RPMI8226 (cell line): ENCODE results near the gene NEU4.
"Not testable (repeated sequence)": the region's sequence is repeated elsewhere in the genome, so short reads cannot be mapped to it uniquely, and the experiment has no call there.

Experiments
- DNase-seq: peaks from one replicate; pipeline ENCODE4 v3.0.0-alpha.2; 2015

NEU4 gene

GRCh38 chr2:241814393-241814642 lies 5.3 kb downstream of the NEU4 start:
- DNase-seq, result no peak

- DNase-seq, result no peak
Measured at GRCh38 chr2:241814643-241815476, 5.9 kb downstream of the NEU4 start.

- DNase-seq, result no peak
Measured at GRCh38 chr2:241815477-241816430, 6.8 kb downstream of the NEU4 start.

- DNase-seq, result no peak
Measured at GRCh38 chr2:241816431-241817121, 7.6 kb downstream of the NEU4 start.

GRCh38 chr2:241817126-241817820 lies 8.3 kb downstream of the NEU4 start:
- no peak for DNase-seq

- DNase-seq, result not testable (repeated sequence)
Measured at GRCh38 chr2:241817821-241818215, 8.8 kb downstream of the NEU4 start.

- DNase-seq, result no peak
Measured at GRCh38 chr2:241818229-241818942, 9.4 kb downstream of the NEU4 start.

- DNase-seq, result no peak
Measured at GRCh38 chr2:241818943-241819270, 9.9 kb downstream of the NEU4 start.

- DNase-seq, result not testable (repeated sequence)
Measured at GRCh38 chr2:241819947-241820624, 11.1 kb downstream of the NEU4 start.

GRCh38 chr2:241820625-241821384 lies 11.8 kb downstream of the NEU4 start:
- no peak for DNase-seq

GRCh38 chr2:241821460-241822263 lies 12.7 kb downstream of the NEU4 start:
- DNase-seq, result no peak

GRCh38 chr2:241822264-241822623 lies 13.3 kb downstream of the NEU4 start:
- no peak for DNase-seq

GRCh38 chr2:241823531-241824437 lies 14.8 kb downstream of the NEU4 start:
- DNase-seq, result peak; percentile 30

- DNase-seq, result no peak
Measured at GRCh38 chr2:241827394-241827793, 18.4 kb downstream of the NEU4 start.

GRCh38 chr2:241833101-241833663 lies 24.2 kb downstream of the NEU4 start:
- DNase-seq, result no peak

- peak; percentile 26 for DNase-seq
Measured at GRCh38 chr2:241833756-241834526, 24.9 kb downstream of the NEU4 start.

GRCh38 chr2:241834527-241835210 lies 25.7 kb downstream of the NEU4 start:
- DNase-seq, result no peak
